HepG2 (cell line): ENCODE measurements around the gene FBXW5. TPM values are rescaled to one million over a fixed set of nuclear protein-coding genes. Genes with fewer than 3 reads are reported as not detected.

Experiments used
- CC2D1A ChIP-seq: sonication (generic); formaldehyde crosslinking; IDR thresholded peaks from 2 replicates; pipeline ENCODE4 v1.8.1; 2023; ENCODE audit warnings: mild to moderate bottlenecking, missing genetic modification reagents
- CREM ChIP-seq, 2 experiments: sonication (generic) in 1 of 2; formaldehyde crosslinking in 1 of 2; IDR thresholded peaks; 2 replicates each; pipeline versions ENCODE4 v1.4.0 to v1.6.1; 2016 to 2020; ENCODE audit warnings: antibody characterized with exemption in 1 of 2, mild to moderate bottlenecking in 1 of 2, missing genetic modification reagents in 1 of 2
- FUBP1 ChIP-seq: sonication (generic); formaldehyde crosslinking; IDR thresholded peaks from 2 replicates; pipeline ENCODE4 v1.5.1; 2020; ENCODE audit warnings: missing genetic modification reagents, mild to moderate bottlenecking, borderline replicate concordance
- HOXA3 ChIP-seq: sonication (generic); formaldehyde crosslinking; IDR thresholded peaks from 2 replicates; pipeline ENCODE4 v1.5.0; 2020; ENCODE audit warnings: missing genetic modification reagents
- KDM4B ChIP-seq: sonication (generic); formaldehyde crosslinking; IDR thresholded peaks from 2 replicates; pipeline ENCODE4 v1.4.0; 2020; ENCODE audit warnings: missing genetic modification reagents
- KLF6 ChIP-seq: IDR thresholded peaks from 2 replicates; pipeline ENCODE4 v1.8.0; 2016; ENCODE audit warnings: missing biosample characterization, missing genetic modification reagents
- TBP ChIP-seq: sonication (generic); formaldehyde crosslinking; IDR thresholded peaks from 2 replicates; pipeline ENCODE4 v1.5.0; 2020; ENCODE audit warnings: missing genetic modification reagents
- TOE1 ChIP-seq: sonication (generic); formaldehyde crosslinking; IDR thresholded peaks from 2 replicates; pipeline ENCODE4 v1.4.0; 2020; ENCODE audit warnings: mild to moderate bottlenecking, missing genetic modification reagents
- ZNF225 ChIP-seq: sonication (generic); formaldehyde crosslinking; IDR thresholded peaks from 2 replicates; pipeline ENCODE4 v1.4.0; 2020; ENCODE audit warnings: mild to moderate bottlenecking, missing genetic modification reagents
- ZNF280D ChIP-seq: sonication (generic); formaldehyde crosslinking; IDR thresholded peaks from 2 replicates; pipeline ENCODE4 v1.5.1; 2020; ENCODE audit warnings: mild to moderate bottlenecking, missing genetic modification reagents
- ZNF362 ChIP-seq: sonication (generic); formaldehyde crosslinking; IDR thresholded peaks from 2 replicates; pipeline ENCODE4 v1.4.0; 2020; ENCODE audit warnings: missing genetic modification reagents, mild to moderate bottlenecking, borderline replicate concordance
- polyA plus RNA-seq, 8 experiments: library from polyadenylated mRNA; depleted of rRNA in 3 of 8; stranded (reverse) in 7 of 8; unstranded in 1 of 8; fragments of >200 nt; fragmentation: Illumina TruSeq in 4 of 8; extraction: Trizol in 4 of 8; gene quantifications; 2 replicates each; pipeline versions ENCODE4 v1.2.1 to v1.2.3, GENCODE V29; 2011 to 2016; ENCODE audit warnings: low read depth in 4 of 8, missing spikeins in 1 of 8, mixed read lengths in 1 of 8; ENCODE audit not compliant: insufficient read depth in 1 of 8
- total RNA-seq, 5 experiments: library from RNA; depleted of rRNA; stranded (reverse); fragments of >200 nt; fragmentation: Illumina TruSeq; extraction: Trizol; gene quantifications; 2 replicates each; pipeline ENCODE4 v1.2.3, GENCODE V29; 2016; ENCODE audit warnings: low read depth in 1 of 5
- TF ChIP-seq, protein P1 (sequence below): sonication (generic); formaldehyde crosslinking; IDR thresholded peaks from 2 replicates; pipeline ENCODE4 v1.4.0; 2020; ENCODE audit warnings: missing genetic modification reagents
- TF ChIP-seq, protein P2 (sequence below): sonication (generic); formaldehyde crosslinking; IDR thresholded peaks from 2 replicates; pipeline ENCODE4 v1.9.0; 2021; ENCODE audit warnings: missing genetic modification reagents, borderline replicate concordance

The FBXW5 gene
- total and polyA plus RNA-seq, 2 of the 13 experiments (the other 11 are each of a cell fraction or from before 2014, with no cell fraction given), result 52.0 to 60.4 TPM

DNA sequence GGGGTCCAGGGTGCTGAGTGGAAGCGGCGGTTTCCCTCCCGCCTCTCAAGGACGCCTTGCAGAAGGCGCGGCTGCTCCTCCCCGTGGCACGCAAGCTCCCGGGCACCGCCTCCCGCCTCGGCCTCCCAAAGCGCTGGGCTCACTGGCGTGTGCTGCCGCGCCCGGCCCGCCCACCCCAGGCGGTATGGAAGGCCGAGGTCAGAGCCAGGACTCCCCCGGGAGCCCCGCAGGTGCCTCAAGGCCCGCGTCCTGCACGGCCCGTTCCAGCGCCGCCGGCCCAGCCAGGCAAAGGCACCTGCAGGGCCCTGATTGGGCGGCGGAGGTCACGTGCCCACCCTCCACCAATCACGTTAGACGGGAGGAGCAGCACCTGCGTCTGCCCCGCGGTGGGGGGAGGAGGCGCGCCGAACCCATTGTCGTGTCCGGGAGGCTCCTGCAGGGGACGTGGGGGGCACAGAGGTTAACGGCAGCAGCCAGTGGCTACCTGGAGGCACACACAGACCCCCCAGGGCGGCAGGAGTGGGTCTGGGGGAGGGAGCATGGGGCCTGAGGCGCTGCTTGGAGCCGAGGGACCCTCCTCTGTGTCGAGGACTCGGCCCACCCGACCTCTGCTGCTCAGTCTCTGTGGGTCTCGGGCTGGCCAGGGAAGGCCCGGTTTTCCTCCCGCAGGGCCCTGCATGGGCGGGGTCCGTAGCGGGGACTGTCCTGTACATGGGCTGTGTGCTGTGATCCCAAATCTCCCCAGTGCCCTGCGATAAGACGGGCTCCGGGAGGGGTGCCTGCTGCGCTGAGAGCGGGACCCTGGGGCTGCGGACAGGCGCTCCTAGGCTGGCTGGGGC, 5.5 kb upstream of the FBXW5 start (continued):
- TF ChIP-seq FUBP1 (CRISPR knock-in tag) (no peak), TOE1 (CRISPR knock-in tag) (no peak), CC2D1A (CRISPR knock-in tag) (no peak), CREM (IDR thresholded peaks at IDR 0.05) (no peak), CREM (CRISPR knock-in tag; IDR thresholded peaks at IDR 0.05) (no peak), ZNF280D (peak; percentile 72; the same call in 1 of the 2 replicates), TBP (CRISPR knock-in tag) (0 out of 2 replicates have a peak, but pooled peaks have one; percentile 14), KDM4B (no peak), ZNF362 (CRISPR knock-in tag) (no peak), ZNF225 (no peak), KLF6 (peak; percentile 51; the same call in 1 of the 2 replicates), HOXA3 (CRISPR knock-in tag) (peak; percentile 72)
- TF ChIP-seq, protein P1, sequence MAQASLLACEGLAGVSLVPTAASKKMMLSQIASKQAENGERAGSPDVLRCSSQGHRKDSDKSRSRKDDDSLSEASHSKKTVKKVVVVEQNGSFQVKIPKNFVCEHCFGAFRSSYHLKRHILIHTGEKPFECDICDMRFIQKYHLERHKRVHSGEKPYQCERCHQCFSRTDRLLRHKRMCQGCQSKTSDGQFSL (CRISPR knock-in tag), result peak; percentile 88; the same call in 1 of the 2 replicates
- TF ChIP-seq, protein P2, sequence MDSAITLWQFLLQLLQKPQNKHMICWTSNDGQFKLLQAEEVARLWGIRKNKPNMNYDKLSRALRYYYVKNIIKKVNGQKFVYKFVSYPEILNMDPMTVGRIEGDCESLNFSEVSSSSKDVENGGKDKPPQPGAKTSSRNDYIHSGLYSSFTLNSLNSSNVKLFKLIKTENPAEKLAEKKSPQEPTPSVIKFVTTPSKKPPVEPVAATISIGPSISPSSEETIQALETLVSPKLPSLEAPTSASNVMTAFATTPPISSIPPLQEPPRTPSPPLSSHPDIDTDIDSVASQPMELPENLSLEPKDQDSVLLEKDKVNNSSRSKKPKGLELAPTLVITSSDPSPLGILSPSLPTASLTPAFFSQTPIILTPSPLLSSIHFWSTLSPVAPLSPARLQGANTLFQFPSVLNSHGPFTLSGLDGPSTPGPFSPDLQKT (CRISPR knock-in tag), result no peak
